Stimulated activated CD4-positive, alpha-beta T cell treated with anti-CD3 and anti-CD28 coated beads, Interleukin-12 subunit alpha, Interleukin-12 subunit beta, amount 100 ng/mL, for 48 hours (primary cell): ENCODE measurements around the gene SMG7.

Source experiments
- DNase-seq, 3 donors: peaks; one replicate each; pipeline ENCODE4 v3.0.0-alpha.2; 2020; ENCODE audit warnings: low read depth in 2 of 3, low spot score in 1 of 3

The SMG7 gene

GRCh38 chr1:183505454-183506089, 33.3 kb downstream of the SMG7 start:
- DNase-seq: no peak

GRCh38 chr1:183506561-183506960, 34.3 kb downstream of the SMG7 start:
- DNase-seq: no peak

GRCh38 chr1:183508694-183509093, 36.4 kb downstream of the SMG7 start:
- DNase-seq: no peak

GRCh38 chr1:183512450-183512849, 40.2 kb downstream of the SMG7 start:
- no peak for DNase-seq

- DNase-seq: no peak
These were observed 41.9 kb downstream of the SMG7 start for GRCh38 chr1:183514235-183514634.

GRCh38 chr1:183515002-183515689, 42.8 kb downstream of the SMG7 start:
- DNase-seq: no peak

- DNase-seq: no peak
These were observed 44.4 kb downstream of the SMG7 start for GRCh38 chr1:183516725-183517124.

- no peak for DNase-seq
These were observed 45.1 kb downstream of the SMG7 start for GRCh38 chr1:183517401-183517800.

GRCh38 chr1:183520379-183520778, 48.1 kb downstream of the SMG7 start:
- DNase-seq: no peak

GRCh38 chr1:183522104-183522503, 49.8 kb downstream of the SMG7 start:
- DNase-seq: no peak

GRCh38 chr1:183528577-183528976, 56.3 kb downstream of the SMG7 start:
- no peak for DNase-seq

GRCh38 chr1:183533617-183534174, 61.4 kb downstream of the SMG7 start:
- DNase-seq: no peak

GRCh38 chr1:183537405-183537804, 65.1 kb downstream of the SMG7 start:
- no peak for DNase-seq

- no peak for DNase-seq
These were observed 71.4 kb downstream of the SMG7 start for GRCh38 chr1:183543619-183544204.

GRCh38 chr1:183544598-183545297, 72.4 kb downstream of the SMG7 start:
- no peak for DNase-seq

GRCh38 chr1:183546427-183546826, 74.1 kb downstream of the SMG7 start:
- DNase-seq: no peak

- no peak for DNase-seq
These were observed 75.8 kb downstream of the SMG7 start for GRCh38 chr1:183548116-183548515.

GRCh38 chr1:183550915-183551314, 78.6 kb downstream of the SMG7 start:
- DNase-seq: no peak

GRCh38 chr1:183551924-183552323, 79.6 kb downstream of the SMG7 start:
- no peak for DNase-seq

- no peak for DNase-seq
These were observed 80.1 kb downstream of the SMG7 start for GRCh38 chr1:183552441-183552840.

- DNase-seq: no peak
These were observed 80.6 kb downstream of the SMG7 start for GRCh38 chr1:183552891-183553290.

GRCh38 chr1:183553331-183553730, 81.0 kb downstream of the SMG7 start:
- no peak for DNase-seq
